ENCODE results near the gene CCDC148.

Gene CCDC148

GRCh38 chr2:158456309-158457066 is at the start of gene CCDC148, which contains the start of gene PKP4:
TSS of gene CCDC148 (minus strand) at chr2:158456753. CDS start at chr2:158456439, 314 bp downstream.
TSS of gene PKP4 (plus strand) at chr2:158456952. CDS start at chr2:158533185, 76,233 bp downstream.
- peak; percentile 82 to 93 for DNase-seq

GRCh38 chr2:158505448-158505934 is 48.9 kb upstream of the CCDC148 start:
- no peak for DNase-seq

GRCh38 chr2:158504088-158504487 is 47.5 kb upstream of the CCDC148 start:
- no peak for DNase-seq

- DNase-seq: no peak
Observed at GRCh38 chr2:158502974-158503373, 46.4 kb upstream of the CCDC148 start.

GRCh38 chr2:158501301-158501700 is 44.7 kb upstream of the CCDC148 start:
- DNase-seq: no peak

- no peak for DNase-seq
Observed at GRCh38 chr2:158500333-158500732, 43.8 kb upstream of the CCDC148 start.

GRCh38 chr2:158499383-158499782 is 42.8 kb upstream of the CCDC148 start:
- DNase-seq: no peak

- no peak for DNase-seq
Observed at GRCh38 chr2:158498749-158499136, 42.2 kb upstream of the CCDC148 start.

- no peak for DNase-seq
Observed at GRCh38 chr2:158498043-158498748, 41.6 kb upstream of the CCDC148 start.

- no peak for DNase-seq
Observed at GRCh38 chr2:158497486-158497885, 40.9 kb upstream of the CCDC148 start.

GRCh38 chr2:158496986-158497385 is 40.4 kb upstream of the CCDC148 start:
- DNase-seq: no peak

GRCh38 chr2:158495175-158495574 is 38.6 kb upstream of the CCDC148 start:
- no peak for DNase-seq

GRCh38 chr2:158493458-158493857 is 36.9 kb upstream of the CCDC148 start:
- no peak for DNase-seq

GRCh38 chr2:158491072-158491471 is 34.5 kb upstream of the CCDC148 start:
- no peak for DNase-seq

GRCh38 chr2:158489366-158490112 is 33.0 kb upstream of the CCDC148 start:
- DNase-seq: no peak

- DNase-seq: no peak
Observed at GRCh38 chr2:158488442-158489216, 32.1 kb upstream of the CCDC148 start.

- DNase-seq: no peak
Observed at GRCh38 chr2:158487419-158487818, 30.9 kb upstream of the CCDC148 start.

GRCh38 chr2:158486970-158487325 is 30.4 kb upstream of the CCDC148 start:
- DNase-seq: no peak

GRCh38 chr2:158486150-158486969 is 29.8 kb upstream of the CCDC148 start:
- DNase-seq: no peak

- no peak for DNase-seq
Observed at GRCh38 chr2:158484892-158485556, 28.5 kb upstream of the CCDC148 start.

GRCh38 chr2:158482594-158482993 is 26.0 kb upstream of the CCDC148 start:
- no peak for DNase-seq

Measured in stimulated activated CD4-positive, alpha-beta T cell treated with anti-CD3 and anti-CD28 coated beads, Interleukin-4, amount 100 ng/mL, for 4 hours (primary cell).